ENCODE measurements around the gene MIXL1.
"Not testable (repeated sequence)": the region's sequence is repeated elsewhere in the genome, so short reads cannot be mapped to it uniquely, and the experiment has no call there.

The MIXL1 gene

DNA sequence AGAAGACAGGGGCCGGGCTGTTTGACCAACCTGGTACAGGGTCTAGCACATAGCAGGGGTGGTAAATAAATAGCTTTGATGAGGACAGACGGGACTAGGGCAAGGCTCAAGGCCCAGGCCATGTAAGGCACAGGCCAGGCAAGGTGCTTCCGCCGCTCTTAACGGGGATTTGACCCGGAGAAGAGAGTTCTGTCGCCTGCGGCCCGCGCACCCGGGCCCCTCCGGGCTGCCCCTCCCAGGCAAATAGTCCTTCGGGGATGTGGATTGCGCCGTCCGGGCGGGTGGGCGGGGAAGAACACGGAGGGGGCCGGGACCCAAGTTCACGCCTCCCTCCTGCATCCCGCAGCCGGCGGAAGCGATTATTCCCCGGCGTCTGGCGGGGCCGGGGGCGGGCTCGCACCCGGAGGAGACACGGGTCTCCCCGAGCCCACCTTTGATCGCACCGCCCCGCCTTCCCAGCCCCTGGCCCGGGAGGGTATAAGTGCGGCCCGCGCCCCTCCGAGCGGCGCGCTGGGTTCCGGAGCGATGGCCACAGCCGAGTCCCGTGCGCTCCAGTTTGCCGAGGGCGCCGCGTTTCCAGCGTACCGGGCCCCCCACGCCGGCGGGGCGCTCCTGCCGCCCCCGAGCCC, at the start of gene MIXL1:
TSS of gene MIXL1 (plus strand) at position 508 of the 629 bp plus-strand sequence. CDS start at position 526, 18 bp downstream.
- peak; percentile 33 for DNase-seq

DNA sequence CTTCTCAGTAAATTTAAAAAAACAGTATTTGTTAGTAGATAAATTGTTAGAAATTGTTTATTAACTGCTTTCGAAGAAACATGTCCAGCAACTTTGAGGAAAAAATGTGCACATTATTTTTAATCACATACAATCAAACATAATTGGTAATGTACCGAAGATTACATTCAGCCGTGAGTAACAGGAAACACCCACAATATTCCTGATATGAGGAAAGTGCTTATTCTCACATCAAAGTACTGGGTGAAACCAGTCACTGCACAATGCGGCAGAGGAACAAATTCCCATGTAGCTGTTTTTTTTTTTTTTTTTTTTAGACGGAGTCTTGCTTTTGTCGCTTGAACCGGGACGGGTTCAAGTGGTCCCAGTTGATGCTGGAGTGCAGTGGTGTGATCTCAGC, 46.6 kb upstream of the MIXL1 start:
- DNase-seq = no peak

DNA sequence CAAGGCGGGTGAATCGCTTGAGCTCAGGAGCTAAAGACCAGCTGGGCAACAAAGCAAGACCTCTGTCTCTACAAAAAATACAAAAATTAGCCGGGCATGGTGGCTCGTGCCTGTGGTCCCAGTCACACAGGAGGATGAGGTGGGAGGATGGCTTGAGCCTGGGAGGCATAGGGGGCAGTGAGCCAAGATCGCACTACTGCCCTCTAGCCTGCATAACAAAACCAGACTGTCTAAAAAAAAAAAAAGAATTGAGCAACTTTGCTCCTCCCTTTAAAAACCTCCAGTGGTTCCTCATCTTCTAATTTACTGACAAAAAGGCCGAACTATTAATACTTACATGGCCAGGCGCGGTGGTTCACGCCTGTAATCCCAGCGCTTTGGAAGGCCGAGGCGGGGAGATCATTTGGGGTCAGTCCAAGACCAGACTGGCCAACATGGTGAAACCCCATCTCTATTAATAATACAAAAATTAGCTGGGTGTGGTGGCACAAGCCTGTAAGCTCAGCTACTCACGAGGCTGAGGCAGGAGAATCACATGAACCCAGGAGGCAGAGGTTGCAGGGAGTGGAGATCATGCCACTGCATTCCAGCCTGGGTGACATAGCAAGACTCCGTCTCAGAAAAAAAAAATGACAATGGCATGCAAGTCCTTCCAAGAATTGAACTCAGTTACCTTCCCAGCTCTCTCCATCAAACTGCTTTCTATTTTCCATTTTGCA, 41.3 kb upstream of the MIXL1 start:
- DNase-seq = peak; percentile 30

DNA sequence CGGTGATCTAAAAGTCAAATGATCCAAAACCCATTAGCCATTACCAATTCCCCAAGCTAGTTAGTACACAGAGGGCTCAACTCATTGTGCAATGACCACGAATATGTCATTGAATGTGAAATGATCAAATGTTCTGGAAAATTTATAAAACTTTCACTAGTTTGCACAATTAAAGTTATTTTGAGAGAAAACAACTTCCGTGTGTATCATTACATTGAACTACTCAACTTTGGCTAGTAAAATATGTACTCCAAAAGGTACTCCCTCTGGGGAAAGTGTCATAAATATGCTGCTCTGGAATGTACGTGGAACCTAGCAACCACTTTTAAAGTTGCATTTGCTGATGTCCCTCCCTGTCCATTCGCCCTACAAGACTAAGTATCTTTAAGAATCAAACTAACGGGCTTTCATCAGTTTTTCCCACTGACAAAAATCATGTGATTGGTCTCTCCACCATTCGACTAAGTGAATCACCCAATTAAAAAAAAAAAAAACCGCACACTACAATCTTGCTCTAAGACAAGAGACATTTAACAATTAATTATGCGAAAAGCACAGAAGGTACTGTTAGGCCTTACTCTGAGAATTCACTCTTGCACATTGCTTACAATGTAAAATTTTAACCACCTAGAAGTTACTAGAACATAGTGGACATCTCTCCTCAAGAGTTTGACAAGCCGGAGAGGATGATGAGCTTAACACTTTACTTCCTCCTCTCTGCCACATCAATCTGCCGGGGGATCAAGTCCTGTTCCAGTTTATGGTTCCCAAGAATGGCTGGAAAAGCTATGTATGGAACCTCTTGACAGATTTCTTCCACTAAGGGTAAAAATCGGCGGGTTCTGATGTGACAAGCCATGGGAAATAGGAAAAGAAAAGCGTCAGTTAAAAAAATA, 38.1 kb upstream of the MIXL1 start:
- no peak for DNase-seq

DNA sequence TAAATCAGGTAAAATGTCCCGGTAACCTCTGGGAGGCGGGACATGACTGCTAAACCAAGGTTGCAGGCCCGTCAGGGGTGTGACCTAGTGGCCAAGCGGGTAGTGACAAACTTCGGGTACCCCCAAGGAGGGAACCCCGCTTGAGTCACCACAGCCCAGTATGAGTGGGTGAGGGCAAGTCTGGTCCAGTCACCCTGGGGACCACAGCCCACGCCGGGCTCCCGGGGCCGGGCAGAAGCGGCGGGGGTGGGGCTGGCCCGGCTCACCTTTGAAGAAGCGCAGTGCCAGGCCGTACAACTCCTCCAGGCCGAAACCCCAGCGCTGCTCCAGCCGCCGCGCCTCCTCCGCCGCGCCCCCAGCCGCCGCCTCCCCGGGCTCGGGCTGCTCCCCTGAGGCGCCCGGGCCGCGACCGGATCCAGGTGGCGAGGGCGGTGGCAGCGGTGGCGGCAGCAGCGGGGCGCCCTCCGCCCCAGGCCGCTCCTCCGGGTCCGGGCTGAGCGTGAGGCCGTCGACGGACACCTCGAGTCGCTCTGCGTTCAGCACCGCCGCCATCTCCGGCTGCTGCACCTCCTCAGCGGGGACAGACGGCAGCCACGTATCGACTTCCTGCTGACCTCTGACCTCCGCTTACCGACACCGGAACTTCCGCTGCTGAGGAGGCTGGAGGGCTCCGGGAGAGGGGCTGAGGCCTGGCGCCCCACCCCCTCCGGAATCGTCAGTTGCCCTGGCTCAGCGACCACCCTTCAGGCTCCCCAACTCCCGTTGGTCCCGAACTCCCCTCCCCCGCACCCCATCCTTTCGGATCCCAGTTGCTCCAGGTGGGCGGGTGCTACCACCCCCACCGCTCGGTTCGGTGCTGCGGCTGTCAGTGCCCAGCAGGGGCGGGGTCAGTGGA, 37.1 kb upstream of the MIXL1 start, which contains the start of gene ACBD3:
TSS of gene ACBD3 (minus strand) at position 618 of the 895 bp plus-strand sequence. CDS start at position 552, 66 bp downstream.
- peak; percentile 95 for DNase-seq

DNA sequence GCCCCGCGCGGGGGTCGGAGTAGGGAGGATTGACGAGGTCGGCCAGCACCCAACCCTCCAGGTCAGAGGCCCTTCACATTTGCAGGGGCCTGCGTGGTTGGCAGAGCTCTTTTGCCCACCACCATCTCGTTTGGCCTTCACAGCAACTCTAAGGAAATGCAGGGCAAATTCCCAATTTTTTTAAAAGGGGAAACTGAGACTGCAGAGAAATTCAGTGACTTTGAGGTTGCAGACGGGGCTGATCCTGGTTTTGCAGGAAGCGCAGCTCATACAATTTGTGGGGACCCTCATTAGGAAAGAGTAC, 36.5 kb upstream of the MIXL1 start:
- no peak for DNase-seq

DNA sequence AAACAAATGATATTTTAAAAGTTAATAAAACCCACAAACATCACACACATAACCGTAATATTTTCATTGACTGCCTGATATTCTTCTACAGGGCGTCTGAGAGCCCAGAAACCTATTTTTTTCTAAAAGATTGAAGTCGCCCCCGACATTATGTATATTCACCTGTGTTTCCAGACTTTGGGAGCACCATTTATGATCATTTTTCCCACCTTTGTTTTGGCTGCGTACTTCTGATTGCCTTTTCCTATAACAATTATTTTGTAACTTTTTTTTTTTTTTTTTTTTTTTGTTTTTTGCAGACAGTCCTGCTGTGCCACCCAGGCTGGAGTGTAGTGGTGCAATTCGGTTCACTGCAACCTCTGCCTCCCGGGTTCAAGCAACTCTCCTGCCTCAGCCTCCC, 36.1 kb upstream of the MIXL1 start:
- DNase-seq = no peak

DNA sequence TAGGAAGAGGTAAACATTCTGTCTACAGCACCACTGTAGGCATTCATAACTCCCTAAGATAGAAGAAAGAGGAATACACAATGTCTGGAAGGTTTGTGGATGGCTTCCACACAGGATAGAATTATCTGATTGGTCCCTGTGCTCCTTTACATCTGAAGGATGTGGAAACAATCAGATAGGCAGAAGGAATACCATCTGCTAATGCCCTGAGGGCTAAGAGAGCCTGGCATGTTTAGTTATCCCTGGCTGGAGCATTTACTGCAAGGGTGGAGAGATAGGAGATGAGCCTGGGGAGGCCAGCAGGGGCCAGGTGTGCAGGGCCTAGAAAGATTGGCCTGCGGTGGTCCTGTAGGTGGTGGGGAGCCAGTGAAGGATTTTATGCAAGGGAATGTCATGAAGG, 28.3 kb upstream of the MIXL1 start:
- DNase-seq = no peak

DNA sequence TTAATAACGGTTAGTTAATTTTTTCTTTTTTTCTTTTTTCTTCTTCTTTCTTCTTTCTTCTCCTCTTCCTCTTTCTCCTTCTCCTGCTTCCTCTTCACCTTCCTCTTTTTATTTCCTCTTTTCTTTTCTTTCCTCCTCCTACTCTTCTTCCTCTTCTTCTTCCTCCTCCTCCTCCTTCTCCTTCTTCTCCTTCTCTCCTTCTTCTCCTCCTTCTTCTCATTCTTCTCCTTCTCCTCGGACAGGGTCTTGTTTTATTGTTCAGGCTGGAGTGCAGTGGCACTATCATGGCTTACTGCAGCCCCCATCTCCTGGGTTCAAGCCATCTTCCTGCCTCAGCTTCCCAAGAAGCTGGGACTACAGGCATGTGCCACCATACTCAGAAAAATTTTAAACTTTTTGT, 23.5 kb upstream of the MIXL1 start:
- no peak for DNase-seq

DNA sequence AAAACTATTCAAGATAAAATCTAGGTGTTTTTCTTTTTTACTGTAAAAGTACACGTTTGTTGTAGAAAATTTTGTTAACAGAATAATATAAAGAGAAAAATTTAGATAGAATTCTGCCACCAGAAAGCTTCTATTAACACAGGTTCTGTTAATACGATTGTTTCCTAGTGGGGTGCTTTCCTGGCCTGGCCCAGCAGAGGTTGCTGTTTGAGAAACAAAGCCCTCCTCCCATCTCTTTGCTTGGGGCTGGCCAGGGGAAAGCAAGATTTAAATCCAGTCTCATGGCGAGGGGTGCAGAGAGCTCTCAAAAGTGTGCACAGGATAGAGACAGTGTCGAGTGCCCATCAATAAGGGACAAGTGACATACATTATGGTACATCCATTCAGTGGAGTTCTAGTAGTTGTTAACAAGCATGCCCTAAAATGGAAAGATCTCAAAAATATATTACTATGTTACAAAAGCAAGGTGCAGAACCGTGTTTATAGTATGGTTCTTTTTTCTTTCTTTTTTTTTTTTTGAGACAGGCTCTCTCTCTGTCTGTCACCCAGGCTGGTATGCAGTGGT, 22.4 kb upstream of the MIXL1 start:
- no peak for DNase-seq

DNA sequence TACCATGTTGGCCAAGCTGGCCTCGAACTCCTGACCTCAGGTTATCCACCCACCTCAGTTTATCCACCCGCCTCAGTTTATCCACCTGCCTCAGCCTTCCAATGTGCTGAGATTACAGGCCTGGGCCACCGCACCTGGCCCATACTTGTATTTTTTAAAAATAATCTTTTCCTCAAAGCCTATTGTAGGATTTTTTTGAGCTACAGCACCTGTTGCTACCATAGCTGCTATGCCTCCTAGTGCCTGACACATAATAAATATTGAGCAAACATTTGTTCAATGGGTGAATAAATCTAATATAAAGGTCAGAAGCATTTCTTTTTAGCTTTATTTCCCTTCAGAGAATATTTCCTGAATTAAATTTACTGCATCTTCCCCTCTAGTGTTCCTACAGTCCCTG, 21.2 kb upstream of the MIXL1 start:
- no peak for DNase-seq

DNA sequence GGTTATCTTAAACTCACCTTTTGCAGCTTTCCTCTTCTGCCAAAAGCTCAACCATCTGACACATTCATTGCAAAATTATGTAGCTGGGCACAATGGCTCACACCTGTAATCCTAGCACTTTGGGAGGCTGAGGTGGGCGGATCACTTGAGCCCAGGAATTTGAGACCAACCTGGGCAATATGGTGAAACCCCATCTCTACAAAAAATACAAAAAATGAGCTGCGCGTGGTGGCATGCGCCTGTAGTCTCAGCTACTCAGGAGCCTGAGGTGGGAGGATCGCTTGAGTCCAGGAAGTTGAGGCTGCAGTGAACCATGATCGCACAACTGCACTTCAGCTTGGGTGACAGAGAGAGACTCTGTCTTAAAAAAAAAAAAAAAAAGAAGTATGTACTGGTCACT, 20.8 kb upstream of the MIXL1 start:
- not testable (repeated sequence) for DNase-seq

DNA sequence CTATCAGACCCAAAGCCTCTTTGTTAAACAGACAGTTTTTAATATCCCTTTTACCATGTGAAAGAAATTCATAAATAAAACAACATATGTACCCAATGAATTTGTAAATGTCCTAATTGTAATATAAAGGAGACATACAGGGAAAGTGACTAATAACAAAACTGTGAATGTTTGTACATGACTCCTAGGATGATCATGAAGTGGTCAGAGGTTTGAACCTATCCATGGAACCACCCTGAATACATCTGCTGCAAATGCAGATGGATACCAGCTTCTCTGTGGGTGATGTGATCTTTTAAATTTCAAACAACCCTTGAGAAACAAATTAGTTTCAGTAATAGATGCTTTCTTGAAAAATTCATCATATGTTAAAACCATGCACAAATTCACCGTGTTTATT, 20.2 kb upstream of the MIXL1 start:
- no peak for DNase-seq

DNA sequence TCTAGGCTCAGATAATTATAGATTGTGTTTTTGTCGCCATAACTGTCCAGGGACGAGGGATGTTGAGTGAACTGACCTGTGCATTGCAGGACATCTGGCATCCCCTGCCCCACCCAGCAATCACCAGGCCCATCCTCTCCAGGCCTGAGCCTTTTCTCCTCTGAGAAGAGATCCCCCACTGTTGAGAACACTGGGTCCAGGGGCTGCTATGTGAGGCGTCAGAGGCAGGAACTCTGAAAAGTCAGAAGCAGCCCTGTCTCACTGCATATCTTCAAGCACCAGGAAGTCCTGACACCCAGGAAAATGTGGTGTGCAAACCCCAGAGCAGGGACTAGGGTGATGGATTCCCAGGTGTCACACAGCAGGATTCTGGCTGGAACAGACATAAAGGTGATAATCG, 19.8 kb upstream of the MIXL1 start:
- DNase-seq = no peak

DNA sequence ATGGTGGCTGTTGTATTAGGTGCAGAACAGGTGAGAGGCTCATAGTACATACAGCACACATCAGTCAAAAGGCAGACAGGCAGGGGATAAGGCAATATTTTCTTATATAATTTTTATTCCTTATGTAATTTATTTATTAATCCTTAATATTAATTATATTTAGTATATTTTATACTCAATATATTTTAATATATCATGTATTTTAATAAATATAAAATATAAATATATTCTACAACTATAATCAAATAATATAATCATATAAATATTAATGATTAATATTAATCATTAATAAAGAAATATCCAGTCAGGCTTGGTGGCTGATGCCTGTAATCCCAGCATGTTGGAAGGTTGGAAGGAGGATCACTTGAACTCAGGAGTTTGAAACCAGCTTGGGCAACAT, 19.3 kb upstream of the MIXL1 start:
- no peak for DNase-seq

DNA sequence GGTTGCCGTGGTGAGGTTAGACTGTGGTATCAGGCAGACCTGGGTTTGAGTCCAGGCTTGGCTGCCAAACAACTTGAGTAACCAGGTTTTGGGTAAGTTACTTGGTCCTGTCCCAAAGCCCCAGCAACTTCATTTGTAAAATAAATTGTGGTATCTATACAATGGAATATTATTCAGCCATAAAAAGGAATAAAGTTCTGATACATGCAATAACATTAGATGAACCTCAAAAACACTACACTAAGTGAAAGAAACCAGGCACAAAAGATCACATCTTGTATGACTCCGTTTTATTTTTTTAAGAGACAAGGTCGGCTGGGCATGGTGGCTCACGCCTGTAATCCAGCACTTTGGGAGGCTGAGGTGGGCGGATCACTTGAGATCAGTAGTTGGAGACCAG, 16.4 kb upstream of the MIXL1 start:
- DNase-seq = no peak

DNA sequence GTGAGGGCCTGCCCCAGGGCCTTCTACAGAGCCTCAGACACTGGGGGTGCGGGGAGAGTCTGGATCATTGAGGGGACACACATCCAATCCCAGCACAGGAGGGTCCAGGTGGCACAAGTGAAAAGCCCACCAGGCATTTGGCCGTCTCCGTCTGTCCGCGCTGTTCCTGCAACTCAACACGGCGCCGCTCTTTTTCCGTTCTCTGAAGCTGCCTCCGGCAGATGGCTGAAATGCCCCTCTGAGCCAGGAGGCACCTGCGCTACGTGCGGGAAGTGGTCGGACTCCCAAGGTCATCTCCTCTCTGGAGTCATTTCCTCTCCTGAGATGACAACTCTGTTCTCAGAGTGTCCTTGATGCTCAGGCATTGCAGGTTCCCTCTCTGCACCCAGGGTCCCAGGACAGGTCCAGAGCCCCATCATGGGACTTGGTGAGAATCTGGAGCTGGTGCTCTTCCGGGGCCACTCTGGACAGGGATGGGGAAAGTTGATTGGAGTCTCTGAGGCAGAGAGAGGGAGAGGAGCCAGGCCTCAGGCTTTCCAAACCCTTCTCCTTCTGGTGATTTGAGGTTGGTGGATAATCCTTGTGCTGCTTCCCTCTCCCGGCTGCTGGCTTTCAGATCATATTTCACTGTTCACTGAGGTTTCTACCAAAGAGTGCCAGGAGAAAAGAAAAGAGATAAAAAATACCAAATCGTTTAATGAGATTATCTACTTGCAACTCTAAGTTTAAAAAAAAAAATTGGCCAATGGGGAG, 14.0 kb upstream of the MIXL1 start:
- DNase-seq = no peak

DNA sequence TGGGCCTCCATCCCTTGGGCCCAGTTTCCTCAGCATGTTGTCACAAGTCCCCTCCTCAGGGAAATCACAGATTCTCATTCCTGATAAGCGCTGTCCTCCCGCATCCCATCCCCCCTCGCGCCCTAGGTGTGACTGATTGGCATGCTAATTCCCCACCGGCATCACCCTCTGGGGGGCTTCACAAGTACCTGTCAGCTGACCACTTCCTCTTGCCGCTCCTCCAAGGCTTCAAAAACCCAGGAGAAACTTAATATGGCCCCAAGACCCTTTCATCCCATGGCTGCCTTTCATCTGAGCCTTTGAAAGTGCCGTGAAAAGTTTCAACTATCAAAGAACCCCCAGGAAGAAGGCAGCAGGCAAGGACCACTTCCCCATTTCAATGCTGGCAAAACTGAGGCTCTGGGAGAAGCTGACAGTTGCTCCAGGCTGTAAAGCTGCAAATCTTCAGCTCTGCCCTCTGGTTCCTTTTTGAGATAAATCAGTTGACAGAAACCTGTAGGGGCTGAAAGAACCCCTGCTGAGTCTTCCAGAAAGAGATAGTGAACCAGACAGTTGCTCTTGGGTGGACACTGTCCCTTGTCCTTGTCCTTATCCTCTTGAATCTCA, 12.8 kb upstream of the MIXL1 start:
- DNase-seq = no peak

DNA sequence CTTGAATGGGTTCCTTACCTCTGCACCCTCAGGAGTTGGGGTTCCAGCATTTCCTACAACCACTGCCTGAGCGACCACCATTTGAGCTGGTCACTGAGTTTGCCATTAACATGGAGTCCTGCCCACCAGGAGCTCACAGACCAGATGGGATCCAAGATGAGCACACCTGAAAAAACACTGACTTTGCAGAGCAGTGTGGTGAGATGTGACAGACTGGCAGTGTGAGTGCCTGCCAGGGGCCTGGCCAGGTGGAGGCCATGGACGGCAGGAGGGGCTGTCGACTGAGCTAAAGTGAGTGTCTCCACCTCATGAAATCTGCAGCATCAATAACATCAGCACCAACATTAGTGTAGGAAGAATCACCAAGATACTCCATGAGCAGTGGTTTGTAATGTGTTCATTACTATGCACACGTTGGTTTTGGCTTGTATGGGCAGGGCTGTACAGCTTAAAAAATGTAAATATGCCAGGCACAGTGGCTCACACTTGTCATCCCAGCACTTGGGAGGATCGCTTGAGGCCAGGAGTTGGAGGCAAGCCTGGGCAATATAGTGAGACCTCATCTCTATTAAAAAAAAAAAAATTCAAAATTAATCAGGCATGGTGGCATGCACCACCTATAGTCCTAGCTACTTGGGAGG, 12.2 kb upstream of the MIXL1 start:
- DNase-seq = no peak

DNA sequence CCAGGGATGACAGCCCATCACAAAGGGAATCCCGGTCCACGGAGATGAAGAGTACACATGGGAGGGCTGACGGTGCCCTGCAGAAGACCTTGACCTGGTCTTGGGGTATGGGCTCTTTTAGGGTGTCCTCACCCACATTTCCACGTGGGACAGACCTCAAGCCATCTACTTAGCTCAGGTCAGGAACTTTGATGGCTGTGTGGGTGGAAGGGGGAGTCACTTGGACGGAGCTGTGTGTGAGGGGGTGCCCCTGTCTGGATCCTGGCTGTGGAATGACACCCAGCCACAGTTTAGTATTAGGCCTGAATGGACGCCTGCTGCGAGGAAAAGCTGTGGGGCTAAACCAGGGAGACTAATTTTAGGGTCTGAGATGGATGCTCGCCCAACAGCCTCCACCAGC, 10.9 kb upstream of the MIXL1 start:
- no peak for DNase-seq

DNA sequence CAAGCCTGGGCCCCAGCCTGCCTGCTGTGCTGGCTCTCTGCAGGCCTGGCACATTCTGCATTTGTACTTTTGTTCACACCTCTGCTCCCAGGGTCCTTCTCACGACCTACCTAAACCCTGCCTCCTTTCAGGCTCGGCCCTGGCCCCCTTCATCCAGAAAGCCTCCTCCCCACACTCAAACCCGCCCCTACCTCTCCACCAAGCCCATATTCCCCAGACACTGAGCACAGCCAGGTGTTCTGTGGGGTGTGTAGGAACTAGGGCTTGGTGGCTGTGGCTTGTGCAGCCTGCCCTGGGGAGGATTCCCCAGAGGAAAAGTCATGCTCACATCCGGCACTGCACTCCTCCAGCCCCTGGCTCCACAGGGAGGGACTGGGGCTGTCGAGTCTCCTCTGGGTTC, 8.2 kb upstream of the MIXL1 start:
- no peak for DNase-seq

All from NCI-H2227 treated with DMSO at 0.1 percent for 48 hours (cell line).